Suprapubic skin (tissue), 4 donors: ENCODE data around the gene ZNF579.

ENCODE experiments used
- POLR2A ChIP-seq, 2 donors: fragments of 450-650 bp; IDR thresholded peaks; one replicate each; pipeline ENCODE4 v1.6.1; 2017; ENCODE audit warnings: antibody characterized with exemption in 2 of 2, mild to moderate bottlenecking in 2 of 2, moderate library complexity in 2 of 2
- POLR2AphosphoS5 ChIP-seq, 3 donors: sonication (generic); formaldehyde crosslinking; IDR thresholded peaks; one replicate each; pipeline ENCODE4 v1.6.1; 2017; ENCODE audit warnings: antibody characterized with exemption in 3 of 3
- TF ChIP-seq, protein P1 (sequence below), 2 donors: fragments of 200-600 bp in 1 of 2; fragments of 450-650 bp in 1 of 2; sonication (generic) in 1 of 2; IDR thresholded peaks; one replicate each; pipeline ENCODE4 v1.5.1; 2016 to 2019; ENCODE audit warnings: antibody characterized with exemption in 2 of 2, mild to moderate bottlenecking in 1 of 2, moderate library complexity in 1 of 2

DNA sequence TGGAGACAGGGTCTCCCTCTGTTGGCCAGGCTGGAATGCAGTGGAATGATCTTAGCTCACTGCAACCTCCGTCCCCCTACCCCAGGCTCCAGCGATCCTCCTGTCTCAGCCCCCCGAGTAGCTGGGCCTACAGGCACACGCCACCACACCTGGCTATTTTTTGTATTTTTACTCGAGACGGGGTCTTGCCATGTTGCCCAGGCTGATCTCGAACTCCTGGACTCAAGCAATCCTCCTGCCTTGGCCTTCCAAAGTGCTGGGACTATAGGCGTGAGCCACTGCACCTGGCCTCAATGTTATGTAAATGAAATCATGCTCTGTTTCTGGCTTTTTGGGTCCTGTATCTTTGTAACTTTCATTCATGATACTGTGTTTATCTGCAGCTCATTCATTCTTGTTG lies 8.1 kb upstream of the ZNF579 start:
- TF ChIP-seq, protein P1, sequence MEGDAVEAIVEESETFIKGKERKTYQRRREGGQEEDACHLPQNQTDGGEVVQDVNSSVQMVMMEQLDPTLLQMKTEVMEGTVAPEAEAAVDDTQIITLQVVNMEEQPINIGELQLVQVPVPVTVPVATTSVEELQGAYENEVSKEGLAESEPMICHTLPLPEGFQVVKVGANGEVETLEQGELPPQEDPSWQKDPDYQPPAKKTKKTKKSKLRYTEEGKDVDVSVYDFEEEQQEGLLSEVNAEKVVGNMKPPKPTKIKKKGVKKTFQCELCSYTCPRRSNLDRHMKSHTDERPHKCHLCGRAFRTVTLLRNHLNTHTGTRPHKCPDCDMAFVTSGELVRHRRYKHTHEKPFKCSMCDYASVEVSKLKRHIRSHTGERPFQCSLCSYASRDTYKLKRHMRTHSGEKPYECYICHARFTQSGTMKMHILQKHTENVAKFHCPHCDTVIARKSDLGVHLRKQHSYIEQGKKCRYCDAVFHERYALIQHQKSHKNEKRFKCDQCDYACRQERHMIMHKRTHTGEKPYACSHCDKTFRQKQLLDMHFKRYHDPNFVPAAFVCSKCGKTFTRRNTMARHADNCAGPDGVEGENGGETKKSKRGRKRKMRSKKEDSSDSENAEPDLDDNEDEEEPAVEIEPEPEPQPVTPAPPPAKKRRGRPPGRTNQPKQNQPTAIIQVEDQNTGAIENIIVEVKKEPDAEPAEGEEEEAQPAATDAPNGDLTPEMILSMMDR (IDR thresholded peaks at IDR 0.05), result no peak
- no peak for TF ChIP-seq POLR2AphosphoS5 (IDR thresholded peaks at IDR 0.05)
- TF ChIP-seq POLR2A (IDR thresholded peaks at IDR 0.05), result no peak
